ENCODE results near the gene NREP.

The NREP gene

DNA sequence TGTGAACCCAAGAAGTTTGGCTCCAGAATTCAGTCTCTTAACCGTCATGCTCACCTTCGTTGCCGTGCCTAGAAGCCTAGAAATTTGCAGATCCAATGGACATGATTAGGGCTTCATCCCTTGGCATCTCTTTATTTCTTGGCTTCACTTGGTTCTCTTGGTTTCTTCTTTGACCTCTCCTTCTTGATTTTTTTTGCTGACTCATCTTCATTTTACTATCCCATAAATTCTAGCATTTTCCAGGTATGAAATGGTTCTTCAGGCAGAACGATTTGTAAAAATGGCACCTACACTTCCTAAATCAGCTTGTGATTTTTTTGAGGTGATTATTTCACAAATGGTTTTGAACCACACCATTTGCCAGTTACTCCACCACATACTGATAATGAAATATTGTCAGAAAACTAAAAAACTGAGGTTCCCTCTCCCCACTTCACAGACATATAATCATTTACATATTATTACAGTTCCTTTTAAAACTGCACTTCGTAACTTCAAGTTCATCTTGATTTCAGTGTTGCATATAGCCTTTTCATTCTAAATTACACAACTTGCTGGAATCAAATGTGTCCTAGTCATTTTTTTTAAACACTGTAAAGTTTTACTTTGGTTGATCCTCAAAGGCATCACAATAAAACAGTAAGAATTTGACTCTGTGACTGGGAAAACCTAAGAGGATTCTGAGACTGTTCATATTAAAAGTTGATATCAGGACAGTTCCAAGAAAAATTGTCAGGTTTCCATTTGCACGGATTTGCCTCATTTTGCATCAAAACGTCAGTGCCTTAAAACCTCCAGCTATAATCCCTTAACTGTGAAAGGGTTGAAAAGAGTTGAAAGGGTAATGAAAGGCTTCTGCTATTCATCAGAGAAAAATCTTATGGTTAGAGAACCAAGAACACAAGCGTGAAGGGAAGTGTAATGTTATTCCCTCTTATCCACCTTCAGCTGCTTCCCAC lies 8.9 kb upstream of the NREP start:
- no peak for DNase-seq (ENCODE audit: low read depth)

DNA sequence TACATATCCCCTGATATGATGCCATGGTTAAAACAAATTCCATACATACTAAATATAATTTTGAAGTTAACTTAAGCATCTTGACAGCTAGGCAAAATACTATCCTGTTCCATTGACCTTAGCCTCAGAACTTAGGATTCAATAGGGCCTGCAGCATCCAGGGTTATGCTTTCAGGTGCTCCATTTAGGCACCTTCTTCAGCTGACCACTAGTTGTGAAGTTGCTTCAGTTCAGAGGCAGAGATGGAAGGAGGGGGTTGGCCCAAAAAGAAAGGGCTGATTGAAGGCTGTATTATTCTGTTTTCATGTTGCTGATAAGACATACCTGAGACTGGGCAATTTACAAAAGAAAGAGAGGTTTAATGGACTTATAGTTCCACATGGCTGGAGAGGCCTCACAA lies 7.0 kb upstream of the NREP start:
- no peak for DNase-seq (ENCODE audit: low read depth)

DNA sequence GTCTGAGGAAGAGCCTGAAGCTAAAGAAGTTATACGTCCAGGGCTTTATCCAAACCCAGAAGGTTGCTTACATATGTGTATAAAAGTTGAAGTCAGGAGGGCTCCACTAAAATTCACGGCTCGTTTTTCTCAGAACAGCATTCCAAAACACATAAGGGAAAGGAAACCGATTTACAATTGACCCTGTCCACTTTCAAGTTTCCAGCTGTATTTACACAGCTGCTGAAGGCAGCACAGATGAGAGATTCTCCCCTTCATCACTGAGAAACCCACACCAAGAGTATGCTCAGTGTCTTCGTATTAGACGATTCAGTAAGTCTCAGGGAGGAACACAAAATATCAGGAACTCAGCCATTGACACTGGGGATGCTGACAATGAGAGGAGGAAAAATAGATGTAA lies 5.9 kb upstream of the NREP start:
- no peak for DNase-seq (ENCODE audit: low read depth)

DNA sequence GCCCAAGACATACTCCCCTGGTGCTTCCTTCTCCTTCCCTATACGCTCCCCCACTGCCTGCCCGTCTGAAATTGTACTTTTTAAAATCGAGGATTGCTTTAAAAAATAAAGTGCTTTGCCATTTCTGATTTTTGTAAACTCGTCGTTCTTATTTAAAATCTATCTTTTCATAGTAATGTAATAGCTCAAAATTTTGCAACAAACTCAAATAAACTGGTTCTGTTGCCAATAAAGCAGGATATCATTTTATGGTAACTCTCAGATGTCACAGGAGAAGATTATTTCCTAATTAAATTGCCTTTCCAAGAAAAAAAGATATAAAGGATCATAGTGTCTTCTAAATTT lies 1.3 kb upstream of the NREP start:
- no peak for DNase-seq (ENCODE audit: low read depth)

DNA sequence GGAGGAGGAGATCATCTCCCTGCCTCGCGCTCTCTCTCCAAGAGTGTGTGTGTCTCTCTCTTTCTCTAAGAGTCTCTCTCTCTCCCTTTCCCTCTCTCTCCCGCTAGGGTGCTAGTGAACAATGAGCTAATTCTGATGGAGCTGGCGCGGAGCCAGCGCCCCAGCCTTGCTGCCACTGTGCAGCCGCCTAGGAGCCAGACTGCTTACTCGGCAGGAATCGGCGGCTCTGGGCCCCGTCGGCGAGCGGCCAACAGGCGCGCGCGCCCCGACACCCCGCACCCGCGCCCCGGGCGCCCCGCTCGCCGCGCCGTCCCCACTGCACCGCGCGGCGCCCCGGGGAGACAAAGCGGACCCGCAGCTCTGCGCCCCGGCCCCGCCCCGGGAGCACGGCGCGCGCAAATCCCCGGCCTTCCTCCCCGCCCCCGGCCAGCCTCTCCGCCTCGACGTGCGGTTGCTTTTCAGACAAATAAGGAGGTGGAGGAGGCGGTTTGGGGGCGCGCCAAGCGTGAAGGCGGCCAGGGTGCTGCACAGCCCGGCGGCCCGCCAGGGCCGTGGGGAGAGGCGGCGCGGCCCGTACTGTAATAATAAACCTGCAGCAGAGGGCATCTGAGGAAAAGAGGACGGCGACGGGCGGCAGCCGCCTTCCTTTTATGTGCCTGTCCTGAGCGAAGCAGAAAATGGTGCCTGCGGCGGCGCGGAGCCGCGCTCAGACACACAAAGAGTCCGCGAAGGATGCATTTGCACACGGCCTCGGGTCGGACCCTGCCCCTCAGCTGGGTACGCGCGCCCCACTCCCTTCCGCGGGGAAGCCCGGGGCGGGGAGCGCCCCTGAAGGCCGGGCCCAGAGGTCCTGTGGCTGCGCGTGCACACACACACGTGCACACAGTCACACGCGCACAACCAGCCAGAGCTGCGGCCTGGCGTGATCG lies 625 bp upstream of the NREP start:
- peak; percentile 58 for DNase-seq (ENCODE audit: low read depth)

- DNase-seq (ENCODE audit: low read depth) = no peak
Observed at GRCh38 chr5:111755942-111756381, 1.0 kb downstream of the NREP start.

- no peak for DNase-seq (ENCODE audit: low read depth)
Observed at GRCh38 chr5:111755345-111755941, 1.6 kb downstream of the NREP start.

DNA sequence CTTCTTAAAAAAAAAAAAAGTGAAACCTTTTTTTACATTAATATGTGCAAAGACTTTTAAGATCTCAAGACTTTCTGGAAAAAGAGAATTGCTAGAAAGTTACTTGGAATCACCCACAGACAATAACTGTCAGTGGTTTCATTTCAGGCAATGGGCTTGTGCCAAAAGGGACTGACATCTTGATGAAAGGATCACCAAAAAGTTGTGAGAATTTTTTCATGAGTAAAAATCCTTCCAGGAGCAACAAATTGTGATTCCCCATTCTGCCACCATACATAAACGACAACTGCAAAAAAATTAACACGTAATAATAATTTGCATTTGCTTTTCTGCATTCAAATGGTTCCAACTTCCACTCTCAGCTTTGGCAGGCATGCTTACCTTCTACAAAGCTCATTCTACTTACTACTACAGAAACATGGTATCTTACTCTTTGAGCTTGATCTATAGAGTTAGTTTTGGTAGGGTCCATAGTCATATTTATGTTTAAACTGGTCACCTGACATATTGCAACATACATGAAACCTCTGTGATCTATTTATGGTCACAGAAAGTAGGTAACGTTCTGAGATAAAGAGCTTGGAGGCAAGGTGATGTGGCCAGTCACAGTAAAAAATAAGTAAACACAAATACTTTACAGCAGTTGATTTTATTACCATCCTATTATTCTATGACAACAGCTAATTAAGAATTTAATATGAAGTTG lies 3.0 kb downstream of the NREP start:
- no peak for DNase-seq (ENCODE audit: low read depth)

DNA sequence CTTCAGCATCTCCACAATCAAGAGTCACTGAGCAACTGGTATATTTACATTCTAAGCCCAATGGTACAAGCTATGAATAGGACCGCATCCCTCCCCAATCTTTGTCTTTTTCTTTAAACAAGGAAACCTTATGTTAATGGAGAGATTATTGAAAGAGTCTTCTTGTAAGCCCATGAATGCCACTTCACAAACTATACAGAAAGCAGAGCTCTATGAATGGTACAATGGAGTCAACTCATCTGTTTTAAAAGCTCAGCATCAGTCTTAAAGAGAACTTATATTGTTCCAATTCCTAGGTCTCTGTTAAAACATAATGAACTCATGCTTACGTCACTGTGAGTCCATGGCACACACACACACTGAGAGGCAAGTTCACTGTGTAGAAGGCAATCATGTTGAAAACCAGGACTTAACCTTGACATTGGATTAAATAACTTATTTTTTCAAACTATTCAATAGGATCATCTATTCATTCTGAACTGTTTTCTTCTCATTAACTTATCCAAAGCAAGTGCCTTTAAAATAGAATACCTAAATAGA lies 4.5 kb downstream of the NREP start:
- DNase-seq (ENCODE audit: low read depth) = no peak

- no peak for DNase-seq (ENCODE audit: low read depth)
Observed at GRCh38 chr5:111749303-111750026, 7.5 kb downstream of the NREP start.

DNA sequence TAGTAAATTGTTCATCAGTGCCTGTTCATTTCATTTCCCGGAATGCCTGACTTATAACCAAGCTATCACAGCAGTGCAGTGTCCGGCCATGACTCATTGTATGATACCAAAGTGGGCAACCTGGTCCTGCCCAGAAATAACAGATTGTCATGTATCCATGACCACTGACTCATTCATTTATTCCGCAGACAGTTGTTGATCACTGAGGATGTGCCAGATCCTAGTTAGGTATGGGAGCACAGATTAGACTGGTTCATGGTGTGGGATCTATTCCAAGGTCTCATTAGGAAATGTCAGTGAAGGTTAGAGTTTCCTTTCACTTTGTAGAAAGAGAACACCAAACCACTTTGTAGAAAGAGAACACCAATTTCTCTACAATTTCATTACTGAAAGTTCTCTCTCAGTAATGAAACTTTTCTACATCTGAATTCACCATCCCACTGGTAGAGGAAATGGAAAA lies 8.7 kb downstream of the NREP start:
- no peak for DNase-seq (ENCODE audit: low read depth)

- DNase-seq (ENCODE audit: low read depth) = no peak
Observed at GRCh38 chr5:111747337-111747736, 9.7 kb downstream of the NREP start.

DNA sequence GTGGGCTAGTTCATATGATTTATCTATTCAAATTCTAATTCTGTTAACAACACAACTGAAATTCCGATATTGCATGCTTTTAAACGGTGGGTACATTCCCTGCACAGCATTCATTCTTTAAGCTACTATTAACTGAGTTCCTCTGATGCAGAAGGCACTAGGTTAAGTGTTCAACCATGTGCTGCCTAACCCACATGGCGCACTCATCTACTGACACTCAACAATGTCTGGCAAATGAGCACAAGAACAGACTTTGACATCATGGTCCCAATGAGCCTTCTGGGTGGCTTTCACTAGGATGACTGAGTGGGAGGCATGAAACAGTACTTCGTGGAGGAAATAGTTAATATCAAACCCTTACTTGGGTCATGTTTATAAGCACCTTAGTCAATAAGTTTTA lies 10.2 kb downstream of the NREP start:
- DNase-seq (ENCODE audit: low read depth) = no peak

- DNase-seq (ENCODE audit: low read depth) = no peak
Observed at GRCh38 chr5:111745075-111745739, 11.8 kb downstream of the NREP start.

GRCh38 chr5:111744455-111744854 lies 12.5 kb downstream of the NREP start:
- no peak for DNase-seq (ENCODE audit: low read depth)

- DNase-seq (ENCODE audit: low read depth) = no peak
Observed at GRCh38 chr5:111743988-111744387, 13.0 kb downstream of the NREP start.

DNA sequence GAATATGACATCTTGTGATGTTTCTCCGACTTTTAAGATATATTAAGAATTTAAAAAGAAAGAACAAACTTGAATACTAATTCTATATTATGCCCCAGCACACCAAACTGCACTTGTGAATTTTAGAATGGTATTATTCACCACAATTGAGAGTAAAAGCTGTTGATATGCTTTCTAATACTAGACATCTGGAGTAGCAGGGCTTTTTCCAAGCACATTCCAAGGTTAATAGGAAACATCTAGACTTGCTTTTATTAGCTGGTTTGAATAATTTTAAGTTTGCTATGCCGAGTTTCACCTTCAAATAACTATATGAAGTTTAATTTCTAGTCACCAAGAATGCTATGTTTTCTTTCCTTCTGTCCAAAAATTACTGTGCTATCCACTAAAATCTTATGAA lies 13.5 kb downstream of the NREP start:
- no peak for DNase-seq (ENCODE audit: low read depth)

- no peak for DNase-seq (ENCODE audit: low read depth)
Observed at GRCh38 chr5:111742177-111742994, 14.6 kb downstream of the NREP start.

GRCh38 chr5:111741278-111741677 lies 15.7 kb downstream of the NREP start:
- DNase-seq (ENCODE audit: low read depth) = no peak
